ENCODE measurements around the gene SLC39A11. TPM values are rescaled to one million over a fixed set of nuclear protein-coding genes. Genes with fewer than 3 reads are reported as not detected.

SLC39A11 gene
- polyA plus RNA-seq, 1 of the 3 experiments (the other 2 are of a cell fraction), result 23.5 TPM

GRCh38 chr17:72714357-72714966 lies 378.0 kb downstream of the SLC39A11 start (continued):
- TF ChIP-seq CTCF (IDR thresholded peaks at IDR 0.05) (no peak), GATA2 (CRISPR knock-in tag; IDR thresholded peaks at IDR 0.05) (no peak), SMC3 (IDR thresholded peaks at IDR 0.05; ENCODE audit: low read depth, low read length) (no peak)

- Histone ChIP-seq H3F3A (replicated peaks; ENCODE audit: insufficient read depth) (peaks cover 11% of the 10 kb centered on the region), H3K4me2 (no peak overlapping the region), H3K27me3 (ENCODE audit: insufficient read depth) (no peaks in the 10 kb centered on the region), H3K79me2 (ENCODE audit: insufficient read depth) (no peaks in the 10 kb centered on the region), H2AFZ (ENCODE audit: low read depth) (no peak overlapping the region), H3K9me2 (no peaks in the 10 kb centered on the region), H3K9me3 (no peaks in the 10 kb centered on the region), H3K27ac (ENCODE audit: low read depth in 2 of 2, low read length in 1 of 2) (no peak overlapping the region), H3K9ac (no peak overlapping the region), H3K4me1 (ENCODE audit: control insufficient read depth in 1 of 2, insufficient read depth in 2 of 2, low read depth in 1 of 2, low read length in 1 of 2) (peaks cover 0 to 10% of the 10 kb centered on the region in 2 experiments; a peak in 2 of 4 replicates), H3K4me3 (ENCODE audit: low read depth in 2 of 2, low read length in 1 of 2) (no peak overlapping the region), H4K20me1 (ENCODE audit: insufficient read depth) (no peaks in the 10 kb centered on the region), H3K36me3 (replicated peaks in 1 of 2; ENCODE audit: control insufficient read depth in 1 of 2, insufficient read depth in 2 of 2, low read length in 1 of 2) (no peaks in the 10 kb centered on the region)
- TF ChIP-seq ELF1 (IDR thresholded peaks at IDR 0.05) (no peak), FOXM1 (IDR thresholded peaks at IDR 0.05; ENCODE audit: low read depth) (no peak), GABPA (IDR thresholded peaks at IDR 0.05; ENCODE audit: low read depth) (no peak), SIN3A (IDR thresholded peaks at IDR 0.05; ENCODE audit: borderline replicate concordance, low read depth, low read length) (no peak), RAD21 (IDR thresholded peaks at IDR 0.05; ENCODE audit: low read length) (no peak), TCF12 (IDR thresholded peaks at IDR 0.05) (no peak), YY1 (IDR thresholded peaks at IDR 0.05; ENCODE audit: low read depth) (no peak), JUND (IDR thresholded peaks at IDR 0.05) (no peak), MEF2A (IDR thresholded peaks at IDR 0.05; ENCODE audit: borderline replicate concordance, low read depth) (no peak), RCOR1 (IDR thresholded peaks at IDR 0.05; ENCODE audit: low read length) (no peak), MAX (IDR thresholded peaks at IDR 0.05; ENCODE audit: low read depth) (no peak), EP300 (IDR thresholded peaks at IDR 0.05; ENCODE audit: borderline replicate concordance in 1 of 2, low read depth in 1 of 2, low read length in 1 of 2) (no peak), USF2 (IDR thresholded peaks at IDR 0.05; ENCODE audit: borderline replicate concordance, low read depth, low read length) (no peak), REST (IDR thresholded peaks at IDR 0.05; ENCODE audit: low read depth, low read length) (no peak), MXI1 (IDR thresholded peaks at IDR 0.05; ENCODE audit: low read depth, low read length) (no peak), SMC3 (IDR thresholded peaks at IDR 0.05; ENCODE audit: low read depth, low read length) (no peak), TAF1 (IDR thresholded peaks at IDR 0.05; ENCODE audit: borderline replicate concordance, low read depth, low read length) (no peak), NRF1 (IDR thresholded peaks at IDR 0.05; ENCODE audit: low read depth, low read length) (no peak), FOSL2 (IDR thresholded peaks at IDR 0.05; ENCODE audit: borderline replicate concordance, low read depth) (no peak)
- CTCF ChIA-PET, result interaction anchor here (1.2 to 5.1 kb wide), 3 partner anchors 14 to 476 kb away, joined by 3 to 42 read pairs (median 4); no protein-coding TSS in a partner anchor
- POLR2A ChIA-PET, result interaction anchor here (0.6 kb wide), 1 partner anchor 16 kb away, joined by 3 read pairs; no protein-coding TSS in a partner anchor
- no peak for DNase-seq
- 88% methylated on average over 7 of the region's 7 CpGs for WGBS (ENCODE audit: low lambda C conversion rate)
These were observed 378.8 kb downstream of the SLC39A11 start for GRCh38 chr17:72713701-72714100.
